Activated CD8-positive, alpha-beta T cell treated with anti-CD3 and anti-CD28 coated beads, Interleukin-2, amount 10 ng/mL, durations not matched to agents 7 days and 5 days (primary cell): ENCODE measurements around the gene RNF207. TPM values are rescaled to one million over a fixed set of nuclear protein-coding genes. Genes with fewer than 3 reads are reported as not detected.
A peak's percentile ranks its signal among the peaks of the same experiment; 100 is the strongest.

ENCODE experiments used
- ATAC-seq: fragments of 150-1000 bp; cut with Tn5 transposase; one replicate; pipeline ENCODE4 v1.10.0; 2021; ENCODE audit warnings: moderate library complexity
- CTCF ChIA-PET: fragments of 350-600 bp; sonication (Branson Sonifier 250); formaldehyde crosslinking; loops from one replicate; lab custom pipeline; 2021; ENCODE audit warnings: antibody characterized with exemption; lab: Charles Lee
- POLR2A ChIA-PET: fragments of 350-600 bp; sonication (Branson Sonifier 250); formaldehyde crosslinking; loops from one replicate; lab custom pipeline; 2021; ENCODE audit warnings: antibody characterized with exemption; lab: Charles Lee
- DNase-seq: peaks from one replicate; pipeline ENCODE4 v3.0.0-alpha.2; 2020
- H3K27ac Mint-ChIP-seq: one replicate; pipeline ENCODE4 v1.8.0; 2021; ENCODE audit warnings: mild to moderate bottlenecking, mixed read lengths
- H3K27me3 Mint-ChIP-seq: one replicate; pipeline ENCODE4 v1.8.0; 2021; ENCODE audit warnings: low read depth, mixed read lengths
- H3K36me3 Mint-ChIP-seq: one replicate; pipeline ENCODE4 v1.8.0; 2021; ENCODE audit warnings: low read depth, mixed read lengths
- H3K4me1 Mint-ChIP-seq: one replicate; pipeline ENCODE4 v1.8.0; 2021; ENCODE audit warnings: low read depth, mixed read lengths
- H3K4me3 Mint-ChIP-seq: one replicate; pipeline ENCODE4 v1.8.0; 2021; ENCODE audit warnings: mild to moderate bottlenecking, mixed read lengths
- H3K9me3 Mint-ChIP-seq: one replicate; pipeline ENCODE4 v1.8.0; 2022; ENCODE audit warnings: mixed read lengths; ENCODE audit not compliant: insufficient read depth
- total RNA-seq, 2 experiments: library from RNA; stranded (reverse); gene quantifications; one replicate each; pipeline ENCODE4 v1.2.3, GENCODE V29; 2021

Gene RNF207
- total RNA-seq, 2 experiments from 2014 or later = 1.6 to 2.0 TPM

DNA sequence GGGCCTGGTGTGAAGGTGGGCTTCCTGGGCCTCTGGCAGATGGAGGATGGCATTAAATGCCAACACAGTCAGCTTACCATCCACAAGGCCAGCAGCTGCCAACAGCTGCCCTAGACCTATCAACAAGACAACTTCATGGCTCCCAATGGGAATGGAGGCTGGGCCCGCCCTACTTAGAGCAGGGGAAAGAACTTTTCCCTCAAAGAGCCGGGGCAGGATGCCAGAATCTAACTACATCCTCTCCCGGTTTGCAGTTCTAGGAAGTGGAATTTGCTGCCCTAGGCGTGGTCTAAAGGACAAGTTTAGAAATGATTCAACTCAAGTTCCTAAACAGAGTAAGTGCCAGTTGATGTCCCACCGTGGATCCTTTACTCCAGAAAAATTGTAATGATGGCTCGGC is 16.7 kb downstream of the RNF207 start:
- Mint-ChIP-seq H3K4me3 (no peak overlapping the region), H3K36me3 (peaks cover 50% of the 10 kb centered on the region), H3K4me1 (peaks cover 2% of the 10 kb centered on the region), H3K27ac (no peak overlapping the region), H3K27me3 (no peaks in the 10 kb centered on the region), H3K9me3 (no peaks in the 10 kb centered on the region)
- ChIA-PET POLR2A (no interaction called here), CTCF (no interaction called here)
- ATAC-seq (no peak), DNase-seq (no peak)

DNA sequence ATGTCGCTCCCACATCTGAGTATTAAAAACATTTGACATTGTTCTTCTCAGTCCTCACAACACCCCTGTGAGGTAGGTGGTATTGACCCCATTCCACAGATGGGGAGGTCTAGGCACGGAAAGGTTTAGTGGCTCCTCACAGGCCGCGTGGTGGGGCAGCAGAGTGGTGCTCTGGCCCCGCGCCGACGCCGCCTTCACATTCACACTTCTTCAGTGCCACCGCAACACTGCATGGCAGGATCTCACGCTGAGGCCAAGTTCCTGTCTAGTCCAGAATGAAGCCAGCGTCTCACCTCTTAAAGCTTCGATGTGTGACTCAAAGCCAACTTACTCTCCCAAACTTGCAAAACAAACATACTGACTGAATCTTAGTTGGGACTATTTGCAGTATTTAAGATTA is 17.7 kb downstream of the RNF207 start:
- POLR2A ChIA-PET = no interaction called here
- CTCF ChIA-PET = interaction anchor here (0.9 kb wide), 1 partner anchor 19 kb away, joined by 4 read pairs; no protein-coding TSS in a partner anchor
- H3K9me3 Mint-ChIP-seq = no peaks in the 10 kb centered on the region
- H3K36me3 Mint-ChIP-seq = peaks cover 50% of the 10 kb centered on the region
- no peak for DNase-seq
- no peak overlapping the region for H3K27ac Mint-ChIP-seq
- no peak overlapping the region for H3K4me3 Mint-ChIP-seq
- peaks cover 2% of the 10 kb centered on the region for H3K4me1 Mint-ChIP-seq
- no peak for ATAC-seq
- H3K27me3 Mint-ChIP-seq = no peaks in the 10 kb centered on the region

DNA sequence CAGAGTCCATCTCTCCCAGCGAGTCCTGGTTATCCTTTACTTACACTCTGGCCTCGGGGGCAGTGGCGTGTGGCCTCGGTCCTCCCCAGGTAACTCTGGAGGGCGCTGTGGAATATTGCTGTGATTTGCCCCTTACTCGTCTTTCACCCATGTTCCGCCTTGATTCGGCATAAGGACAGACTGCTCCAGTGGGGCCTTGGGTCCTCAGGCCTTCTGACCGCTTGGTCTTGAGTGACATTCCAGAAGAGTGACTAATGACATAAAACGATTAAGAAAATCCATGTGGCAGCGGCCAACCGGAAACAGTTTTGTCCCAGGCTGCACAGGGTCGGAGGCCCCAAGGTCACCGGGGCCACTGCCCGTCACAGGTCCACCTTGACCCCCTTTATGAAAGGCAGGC is 18.8 kb downstream of the RNF207 start:
- CTCF ChIA-PET = interaction anchor here (0.9 to 1.2 kb wide), 2 partner anchors 20 kb away, joined by 4 to 7 read pairs; no protein-coding TSS in a partner anchor
- POLR2A ChIA-PET = no interaction called here
- no peak overlapping the region for H3K27ac Mint-ChIP-seq
- peaks cover 51% of the 10 kb centered on the region for H3K36me3 Mint-ChIP-seq
- DNase-seq (no peak), ATAC-seq (no peak)
- no peaks in the 10 kb centered on the region for H3K9me3 Mint-ChIP-seq
- H3K4me1 Mint-ChIP-seq = peaks cover 2% of the 10 kb centered on the region
- H3K4me3 Mint-ChIP-seq = no peak overlapping the region
- no peaks in the 10 kb centered on the region for H3K27me3 Mint-ChIP-seq

DNA sequence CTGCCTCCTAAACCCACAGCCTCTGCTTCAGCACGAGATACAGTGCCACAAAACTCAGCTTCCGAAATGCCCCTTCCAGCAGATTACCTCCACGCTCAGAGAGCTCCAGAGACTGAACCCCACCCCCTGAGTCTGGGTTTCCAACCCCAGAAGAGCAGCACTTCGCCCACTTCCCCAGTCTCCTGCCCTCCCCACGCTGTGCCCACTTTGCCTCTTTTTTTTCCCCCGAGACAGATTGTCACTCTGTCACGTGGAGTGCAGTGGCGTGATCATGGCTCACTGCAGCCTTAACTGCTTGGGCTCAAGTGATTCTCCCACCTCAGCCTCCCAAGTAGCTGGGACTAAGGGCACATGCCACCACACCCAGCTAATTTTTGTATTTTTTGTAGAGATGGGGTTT is 19.7 kb downstream of the RNF207 start:
- no peak for ATAC-seq
- POLR2A ChIA-PET = interaction anchor here (1.7 kb wide), 1 partner anchor 10 kb away, joined by 6 read pairs; the partner anchor contains the start of gene ICMT
- Mint-ChIP-seq H3K4me3 (no peak overlapping the region), H3K36me3 (peaks cover 53% of the 10 kb centered on the region), H3K27me3 (no peaks in the 10 kb centered on the region), H3K9me3 (no peaks in the 10 kb centered on the region), H3K27ac (no peak overlapping the region), H3K4me1 (peaks cover 2% of the 10 kb centered on the region)
- DNase-seq = no peak
- CTCF ChIA-PET = interaction anchor here (1.1 to 1.7 kb wide), 3 partner anchors 19 to 21 kb away, joined by 3 to 7 read pairs (median 4); no protein-coding TSS in a partner anchor

DNA sequence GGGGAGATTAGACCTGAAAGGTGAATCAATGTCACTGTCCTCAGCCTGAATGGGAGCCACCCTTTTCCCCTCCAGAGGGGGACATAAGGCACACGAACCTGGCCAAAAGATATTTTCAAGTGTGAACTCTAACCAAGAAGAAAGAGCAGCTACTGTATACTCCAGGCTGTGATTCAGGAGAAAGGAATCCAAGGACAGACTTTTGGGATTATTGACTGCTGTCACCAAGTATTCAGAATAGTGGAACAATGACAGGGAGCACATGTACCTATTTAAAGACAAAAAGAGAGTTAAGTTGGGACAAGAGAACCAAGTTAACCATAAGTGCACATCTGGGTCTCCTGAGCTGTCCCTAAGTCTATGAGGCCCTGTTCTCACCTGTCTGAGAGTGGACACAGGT is 27.5 kb downstream of the RNF207 start:
- POLR2A ChIA-PET = no interaction called here
- Mint-ChIP-seq H3K4me3 (peak overlapping the region; percentile 22), H3K27me3 (no peaks in the 10 kb centered on the region), H3K36me3 (peaks cover 36% of the 10 kb centered on the region), H3K27ac (no peak overlapping the region), H3K4me1 (peaks cover 24% of the 10 kb centered on the region), H3K9me3 (no peaks in the 10 kb centered on the region)
- ATAC-seq (no peak), DNase-seq (no peak)
- CTCF ChIA-PET = interaction anchor here (1.4 kb wide), 1 partner anchor 13 kb away, joined by 9 read pairs; no protein-coding TSS in a partner anchor

DNA sequence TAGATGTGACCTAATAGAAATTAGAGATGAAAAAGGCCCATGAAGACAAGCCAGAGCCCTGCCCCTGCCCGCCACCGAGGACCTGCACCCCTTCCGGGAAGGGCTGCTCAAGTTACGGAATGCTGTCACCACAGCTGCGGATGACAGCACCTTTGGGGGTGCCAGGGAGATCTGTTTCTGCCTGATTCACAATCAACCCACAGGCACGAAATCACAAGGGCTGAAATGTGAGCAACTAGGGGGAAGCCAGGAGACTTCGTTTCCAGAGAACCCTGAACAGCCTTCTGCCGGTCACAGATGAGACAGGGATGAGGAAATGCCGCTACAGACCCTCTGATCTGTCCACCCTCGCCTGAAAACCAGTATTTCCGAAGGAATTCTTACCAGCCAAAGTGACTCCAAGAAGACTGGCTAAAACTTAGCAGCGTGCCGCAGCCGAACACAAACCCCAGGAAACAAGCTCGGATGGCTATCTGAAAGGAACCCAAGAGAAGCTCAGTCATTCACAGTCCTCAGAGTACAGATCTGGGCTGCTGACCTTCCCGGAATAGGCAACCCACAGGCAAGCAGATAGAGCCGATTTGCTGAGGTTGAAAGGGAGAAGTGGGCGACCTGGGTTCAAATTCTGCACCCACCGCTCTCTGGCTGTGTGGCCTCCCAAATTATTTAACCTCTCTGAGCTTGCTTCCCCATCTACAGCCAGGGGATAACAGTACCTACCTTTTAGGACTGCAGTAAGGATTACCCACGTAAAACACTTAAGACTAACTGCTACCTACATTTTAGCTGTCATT is 28.8 kb downstream of the RNF207 start:
- POLR2A ChIA-PET = interaction anchor here (0.5 to 1.8 kb wide), 3 partner anchors 8 to 270 kb away, joined by 4 to 11 read pairs (median 6); partner anchors contain the start of gene RNF207
- H3K4me1 Mint-ChIP-seq = peaks cover 26% of the 10 kb centered on the region
- ATAC-seq = no peak
- peak overlapping the region; percentile 86 for H3K27ac Mint-ChIP-seq
- H3K4me3 Mint-ChIP-seq = peak overlapping the region; percentile 91
- DNase-seq = no peak
- CTCF ChIA-PET = interaction anchor here (1.0 to 4.9 kb wide), 5 partner anchors 12 to 204 kb away, joined by 3 to 35 read pairs (median 6); partner anchors contain the start of gene HES3
- no peaks in the 10 kb centered on the region for H3K9me3 Mint-ChIP-seq
- peaks cover 8% of the 10 kb centered on the region for H3K27me3 Mint-ChIP-seq
- H3K36me3 Mint-ChIP-seq = peaks cover 35% of the 10 kb centered on the region

DNA sequence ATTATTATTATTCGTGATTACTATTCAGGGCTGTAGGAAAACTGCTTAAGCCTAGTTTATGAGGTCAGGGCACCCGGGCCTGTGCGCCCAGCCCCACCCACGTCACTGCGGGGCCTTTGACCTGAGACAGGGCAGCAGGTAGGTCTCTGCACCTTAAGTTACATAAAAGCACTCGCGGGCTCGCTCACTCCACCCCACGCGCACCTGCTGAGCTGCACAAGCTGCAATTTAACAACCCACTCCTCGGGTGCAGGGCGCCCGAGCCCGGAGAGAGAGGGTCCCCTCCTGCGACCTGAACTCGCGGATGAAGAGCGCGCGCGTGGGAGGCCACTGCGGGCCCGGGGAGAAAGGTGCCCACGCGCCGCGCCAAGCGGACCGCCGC is 29.4 kb downstream of the RNF207 start:
- H3K27me3 Mint-ChIP-seq = peaks cover 13% of the 10 kb centered on the region
- DNase-seq = peak; percentile 39
- POLR2A ChIA-PET = interaction anchor here (1.8 kb wide), 2 partner anchors 9 to 30 kb away, joined by 6 to 11 read pairs; partner anchors contain the start of gene RNF207

DNA sequence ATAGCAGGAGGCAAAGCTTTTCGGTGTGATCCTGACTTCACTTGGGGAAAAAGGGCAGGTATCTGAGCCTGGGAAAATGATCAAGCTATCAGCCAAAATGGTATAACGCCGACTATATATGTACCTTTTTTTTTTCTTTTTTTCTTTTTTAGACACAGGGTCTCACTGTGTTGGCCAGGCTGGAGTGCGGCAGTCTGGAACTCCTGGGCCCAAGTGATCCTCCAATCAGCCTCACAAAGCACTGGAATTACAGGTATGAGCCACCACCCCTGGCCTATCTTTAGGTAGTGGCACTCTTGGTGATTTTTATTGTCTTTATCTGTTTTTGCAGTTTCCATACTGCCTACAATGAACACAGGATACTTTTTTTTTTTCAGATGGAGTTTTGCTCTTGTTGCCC is 31.2 kb downstream of the RNF207 start:
- Mint-ChIP-seq H3K27ac (peak overlapping the region; percentile 52), H3K4me3 (peak overlapping the region; percentile 34), H3K9me3 (no peaks in the 10 kb centered on the region), H3K4me1 (peaks cover 31% of the 10 kb centered on the region), H3K27me3 (peaks cover 27% of the 10 kb centered on the region), H3K36me3 (peaks cover 22% of the 10 kb centered on the region)
- ChIA-PET CTCF (interaction anchor here (1.2 to 4.9 kb wide), 4 partner anchors 9 to 111 kb away, joined by 3 to 35 read pairs (median 8); partner anchors contain the start of gene HES3), POLR2A (no interaction called here)
- no peak for ATAC-seq
- no peak for DNase-seq

More for the DNA sequence above, 29.4 kb downstream of the RNF207 start:
- Mint-ChIP-seq H3K36me3 (peaks cover 31% of the 10 kb centered on the region), H3K9me3 (no peaks in the 10 kb centered on the region), H3K4me1 (peaks cover 26% of the 10 kb centered on the region), H3K4me3 (peak overlapping the region; percentile 91), H3K27ac (peak overlapping the region; percentile 86)
- ATAC-seq = peak; percentile 16
- CTCF ChIA-PET = interaction anchor here (1.0 to 4.9 kb wide), 5 partner anchors 11 to 203 kb away, joined by 3 to 35 read pairs (median 6); partner anchors contain the start of gene HES3

DNA sequence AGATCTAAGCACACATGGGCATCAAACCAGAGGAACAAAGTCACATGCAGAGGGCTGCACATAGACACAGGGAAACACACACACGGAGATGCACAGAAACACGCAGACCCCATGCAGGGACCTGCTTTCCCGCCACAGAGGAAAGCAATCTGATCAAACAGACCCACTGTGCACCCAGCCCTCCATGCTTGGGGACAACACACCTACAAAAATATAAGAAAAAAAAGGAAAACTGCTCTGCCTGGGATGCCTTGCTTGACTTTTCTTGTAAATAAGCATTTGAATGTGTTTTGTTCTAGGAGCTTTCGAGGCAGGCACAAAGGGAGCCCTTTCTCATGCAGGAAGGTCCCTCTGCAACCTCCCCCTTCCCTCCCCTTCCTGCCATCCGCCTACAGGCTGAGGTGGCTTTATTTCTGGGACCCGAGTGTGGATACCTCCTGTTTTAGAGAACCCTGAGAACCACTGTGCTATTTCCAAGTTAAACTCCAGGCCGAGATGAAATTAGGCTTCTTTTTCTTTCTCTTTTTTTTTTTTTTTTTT is 33.4 kb downstream of the RNF207 start:
- peaks cover 16% of the 10 kb centered on the region for H3K4me1 Mint-ChIP-seq
- peaks cover 39% of the 10 kb centered on the region for H3K27me3 Mint-ChIP-seq
- no peak for ATAC-seq
- DNase-seq = no peak
- peaks cover 4% of the 10 kb centered on the region for H3K36me3 Mint-ChIP-seq
- ChIA-PET CTCF (interaction anchor here (1.1 to 4.9 kb wide), 4 partner anchors 7 to 202 kb away, joined by 3 to 35 read pairs (median 6); partner anchors contain the start of genes HES3 and RPL22), POLR2A (interaction anchor here (1.0 kb wide), 1 partner anchor 41 kb away, joined by 3 read pairs; no protein-coding TSS in a partner anchor)
- H3K9me3 Mint-ChIP-seq = no peaks in the 10 kb centered on the region
- no peak overlapping the region for H3K4me3 Mint-ChIP-seq
- no peak overlapping the region for H3K27ac Mint-ChIP-seq

DNA sequence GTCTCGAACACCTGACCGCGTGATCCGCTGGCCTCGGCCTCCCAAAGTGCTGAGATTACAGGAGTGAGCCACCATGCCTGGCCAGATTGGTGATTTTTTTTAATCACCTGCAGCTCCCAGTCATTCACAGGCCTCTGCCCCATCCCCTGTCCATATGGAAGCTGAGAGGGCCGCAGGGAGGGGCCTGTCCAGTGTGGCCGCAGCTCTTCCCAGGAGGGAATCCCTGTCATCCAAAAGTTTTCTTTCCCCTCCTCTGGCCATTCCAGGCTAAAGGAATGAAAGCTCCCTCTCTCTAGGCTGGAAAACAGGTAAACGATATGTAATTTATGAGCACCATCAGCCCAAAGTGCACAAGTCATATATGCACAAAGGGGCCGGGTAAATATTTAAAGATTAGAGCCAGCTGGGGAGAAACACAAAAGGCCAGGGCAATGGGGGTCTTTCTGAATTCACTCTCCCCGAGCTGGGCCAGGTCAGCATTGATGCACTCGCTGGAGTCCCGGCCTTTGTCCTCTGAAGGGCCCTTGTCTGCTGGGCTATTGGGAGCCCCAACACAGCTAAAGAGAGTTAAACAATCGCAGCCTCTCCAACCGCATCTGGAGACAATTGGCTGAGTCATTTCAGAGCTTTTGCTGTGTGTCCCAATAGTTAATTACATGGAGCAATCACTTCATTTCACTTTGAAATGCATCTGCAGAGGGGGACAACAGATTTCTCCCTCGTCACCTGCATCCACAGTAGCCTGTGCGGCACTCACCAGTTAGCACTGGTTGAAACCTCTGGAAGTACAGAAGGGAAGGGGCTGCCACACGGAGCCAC is 34.2 kb downstream of the RNF207 start:
- Mint-ChIP-seq H3K27ac (no peak overlapping the region), H3K4me3 (no peak overlapping the region), H3K36me3 (peaks cover 3% of the 10 kb centered on the region), H3K27me3 (peaks cover 45% of the 10 kb centered on the region), H3K9me3 (no peaks in the 10 kb centered on the region), H3K4me1 (peaks cover 8% of the 10 kb centered on the region)
- ChIA-PET POLR2A (no interaction called here), CTCF (interaction anchor here (1.4 to 2.3 kb wide), 2 partner anchors 41 to 104 kb away, joined by 3 to 9 read pairs; partner anchors contain the start of gene RPL22)
- DNase-seq (no peak), ATAC-seq (no peak)
